ENCODE results near the gene BBS9.
"Not testable (repeated sequence)": the region's sequence is repeated elsewhere in the genome, so short reads cannot be mapped to it uniquely, and the experiment has no call there.

Gene BBS9

GRCh38 chr7:33200282-33200681, 70.9 kb downstream of the BBS9 start:
- no peak for DNase-seq

- DNase-seq = no peak
These were observed 72.5 kb downstream of the BBS9 start for GRCh38 chr7:33201821-33202220.

DNA sequence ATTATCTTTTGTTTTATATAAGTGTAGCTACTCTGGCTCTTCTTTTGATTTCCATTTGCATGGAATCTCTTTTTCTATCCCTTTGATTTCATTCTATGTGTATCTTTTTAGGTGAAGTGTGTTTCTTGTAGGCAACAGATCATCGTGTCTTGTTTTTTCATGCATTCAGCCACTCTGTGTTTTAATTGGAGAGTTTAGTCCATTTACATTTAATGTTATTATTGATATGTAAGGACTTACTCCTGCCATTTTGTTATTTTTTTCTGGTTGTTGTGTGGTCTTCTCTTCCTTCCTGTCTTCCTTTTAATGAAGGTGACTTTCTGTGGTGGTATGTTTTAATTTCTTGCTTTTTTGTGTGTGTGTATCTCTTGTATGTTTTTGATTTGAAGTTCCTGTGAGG, 81.6 kb downstream of the BBS9 start:
- DNase-seq = no peak

- DNase-seq = no peak
These were observed 82.8 kb downstream of the BBS9 start for GRCh38 chr7:33212144-33212543.

DNA sequence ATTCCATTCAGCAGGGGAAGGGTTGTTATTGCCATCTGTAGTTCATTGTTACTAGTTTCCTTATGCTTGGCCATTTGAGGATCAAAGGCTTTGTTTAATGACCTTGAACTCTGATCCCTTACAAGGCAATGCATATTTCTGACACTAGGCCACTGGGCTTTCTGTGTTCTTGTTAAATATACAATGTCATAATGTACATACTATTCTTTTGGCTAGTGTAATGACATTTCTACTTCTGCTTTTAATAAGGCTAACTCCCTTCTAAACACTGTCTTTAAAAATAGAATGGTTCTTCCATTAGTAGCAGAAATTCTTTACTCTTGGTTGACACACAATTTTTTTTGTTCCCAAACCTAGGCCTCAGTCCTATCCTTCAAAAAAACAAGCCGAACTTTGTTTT, 86.6 kb downstream of the BBS9 start:
- DNase-seq = no peak

DNA sequence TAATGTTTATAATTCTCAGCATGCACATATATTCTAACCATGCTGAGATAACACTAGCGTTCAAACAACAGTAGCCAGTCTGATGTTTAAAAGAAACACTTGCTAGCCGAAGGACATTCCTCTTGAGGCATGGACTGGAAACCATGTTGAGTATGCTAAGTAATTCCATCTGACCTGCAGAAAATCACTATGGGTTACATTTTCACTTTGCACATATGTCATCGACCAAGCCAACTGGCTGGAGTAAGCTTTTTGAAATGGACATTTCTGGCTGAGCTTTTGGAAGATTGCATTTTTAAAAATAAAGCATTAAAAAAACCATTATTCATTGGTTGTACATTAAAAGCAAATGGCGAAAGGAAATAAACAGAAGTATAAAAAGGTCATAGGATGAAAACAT, 88.2 kb downstream of the BBS9 start:
- no peak for DNase-seq

- not testable (repeated sequence) for DNase-seq
These were observed 89.6 kb downstream of the BBS9 start for GRCh38 chr7:33218841-33219535.

GRCh38 chr7:33220231-33220630, 90.9 kb downstream of the BBS9 start:
- no peak for DNase-seq

DNA sequence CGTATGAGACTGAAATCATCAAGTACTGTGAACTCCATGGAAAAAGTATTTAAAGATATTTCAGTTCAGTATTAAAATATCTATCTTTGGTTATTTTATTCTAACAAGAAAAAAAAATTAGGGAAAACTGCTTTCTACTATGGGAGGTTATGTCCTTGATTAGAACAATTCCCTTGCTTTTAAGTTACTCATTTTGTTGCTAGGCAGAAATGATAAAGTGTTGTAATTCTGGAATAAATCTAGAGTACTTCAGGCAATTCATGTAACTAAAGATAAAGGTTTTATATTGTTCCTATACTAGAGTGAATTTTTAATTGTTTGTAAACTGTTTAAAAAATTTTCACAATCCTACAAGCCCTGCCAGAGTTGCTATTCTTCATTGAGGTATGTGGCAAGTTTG, 92.0 kb downstream of the BBS9 start:
- DNase-seq = no peak

GRCh38 chr7:33232632-33233145, 103.3 kb downstream of the BBS9 start:
- no peak for DNase-seq

- DNase-seq = no peak
These were observed 104.3 kb downstream of the BBS9 start for GRCh38 chr7:33233659-33234058.

GRCh38 chr7:33237036-33237435, 107.7 kb downstream of the BBS9 start:
- no peak for DNase-seq

DNA sequence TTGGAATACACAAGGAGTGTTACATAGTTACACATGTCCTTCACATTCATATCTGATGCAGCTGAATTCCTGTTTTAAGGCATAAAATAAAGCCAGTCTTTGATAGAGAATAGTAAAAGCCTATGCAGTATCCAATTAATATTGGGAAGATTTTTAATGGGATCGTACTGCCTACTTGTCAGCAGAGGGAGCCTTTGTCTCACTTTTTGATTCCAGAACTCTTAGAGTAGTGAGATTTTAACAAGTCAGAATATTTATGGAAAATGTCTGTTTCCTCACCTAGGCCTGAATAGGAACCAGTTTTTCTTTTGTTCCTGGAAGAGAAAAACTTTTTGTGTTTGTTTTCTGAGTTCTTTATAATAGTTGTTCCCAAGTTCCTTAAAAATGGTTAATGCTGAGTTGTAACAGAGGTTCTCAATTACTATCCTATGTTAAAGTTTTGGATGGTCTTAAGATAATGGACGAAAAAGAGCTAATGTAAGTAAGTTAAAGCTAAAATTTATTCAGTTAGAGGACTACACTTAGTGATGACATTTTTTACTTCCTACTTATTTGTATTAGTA, 114.0 kb downstream of the BBS9 start:
- no peak for DNase-seq

DNA sequence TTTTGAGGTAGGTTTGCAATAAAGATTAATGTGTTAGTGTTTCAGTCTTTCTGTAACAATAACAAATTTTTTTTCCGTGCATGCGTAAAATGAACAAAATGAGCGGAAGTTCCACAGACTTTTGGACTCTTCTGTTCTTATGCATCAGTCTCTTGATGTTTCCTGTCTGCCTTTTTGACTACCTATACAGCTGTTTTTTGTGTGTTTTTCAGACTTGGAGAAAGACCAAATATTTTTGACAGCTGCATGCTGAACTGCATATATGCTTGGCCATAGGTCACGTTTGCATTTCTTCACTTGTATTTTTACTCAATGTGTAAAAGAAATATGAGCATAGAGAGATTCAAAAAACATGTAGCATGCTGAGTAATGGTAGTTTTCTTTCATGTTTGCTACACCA, 119.3 kb downstream of the BBS9 start:
- DNase-seq = no peak

DNA sequence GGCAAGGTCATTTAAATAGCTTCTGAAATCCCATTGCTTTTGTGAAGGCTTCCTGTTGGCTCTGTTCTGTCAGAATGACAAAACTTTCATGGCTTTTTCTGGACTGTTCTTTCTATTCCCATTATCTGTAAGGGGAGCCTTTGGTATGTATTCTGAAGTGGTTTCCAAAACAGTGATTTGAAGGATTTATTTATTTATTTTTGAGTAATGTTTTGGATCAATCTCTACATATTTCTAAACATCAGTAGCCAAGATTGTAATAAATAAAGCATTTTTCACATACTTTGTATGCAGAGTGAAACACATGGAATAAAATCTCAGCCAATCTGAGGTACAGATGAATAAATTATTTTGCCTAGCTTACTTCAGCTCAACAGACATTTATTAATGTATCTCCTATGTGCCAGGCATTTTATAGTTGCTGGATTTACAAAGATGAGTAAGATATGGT, 121.1 kb downstream of the BBS9 start:
- DNase-seq = no peak

DNA sequence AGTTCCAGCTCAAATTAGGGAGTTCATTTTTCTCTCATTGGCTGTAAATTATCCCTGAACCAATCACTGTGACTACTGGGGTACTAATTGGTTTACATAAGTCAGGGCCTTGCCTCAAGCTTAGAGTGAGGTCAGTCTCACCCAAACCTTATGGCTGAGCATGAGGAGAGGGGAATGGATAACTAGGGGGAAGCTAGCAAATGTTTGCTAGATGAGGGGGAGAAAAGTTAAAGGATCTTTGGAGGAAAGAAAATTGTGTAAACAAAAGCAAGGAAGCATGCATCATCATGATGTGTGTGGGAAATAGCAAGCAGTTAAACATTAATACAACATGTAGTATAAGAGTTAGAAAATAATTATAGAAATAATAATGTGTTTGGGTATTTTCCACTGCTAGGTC, 121.9 kb downstream of the BBS9 start:
- no peak for DNase-seq

DNA sequence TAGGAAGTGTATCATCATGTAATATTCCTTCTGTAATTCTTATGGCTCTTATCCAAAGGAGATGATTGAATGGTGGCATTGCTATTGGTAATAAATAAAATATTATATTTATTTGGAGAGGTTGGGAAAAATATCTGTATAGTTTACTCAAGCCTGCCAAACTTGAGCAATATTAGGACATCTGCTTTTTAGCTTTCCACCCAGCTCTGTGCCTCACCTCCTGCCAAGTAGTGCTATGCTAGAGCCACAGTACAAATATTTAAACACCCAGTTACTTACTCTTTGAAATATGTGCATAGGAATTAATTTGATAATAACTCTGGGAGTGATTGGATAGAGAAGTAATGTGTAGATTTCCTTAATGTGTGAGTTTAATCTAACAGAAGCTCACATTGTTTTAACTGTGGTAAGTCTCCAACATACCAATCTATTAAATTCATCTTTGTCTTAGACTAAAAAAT, 129.2 kb downstream of the BBS9 start:
- no peak for DNase-seq

DNA sequence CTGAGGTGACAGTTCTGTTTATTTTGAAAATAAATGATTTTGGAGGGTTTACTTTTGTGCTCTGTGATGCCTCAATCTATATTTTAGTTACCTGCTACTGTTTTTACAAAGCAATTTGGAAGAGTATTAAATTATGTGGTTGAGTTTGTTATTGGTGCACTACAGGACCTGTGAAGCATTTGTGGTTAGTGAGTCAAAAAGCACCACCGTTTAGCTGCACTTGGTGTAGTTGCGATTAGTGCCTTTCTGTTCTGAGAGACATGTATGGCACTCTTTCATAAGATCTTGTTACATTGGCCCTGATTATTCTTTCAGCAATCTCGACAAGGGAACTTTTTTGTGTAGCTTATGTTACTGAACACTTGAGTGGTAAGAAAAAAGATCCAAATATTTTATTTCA, 132.2 kb downstream of the BBS9 start:
- DNase-seq = no peak

GRCh38 chr7:33262476-33262875, 133.1 kb downstream of the BBS9 start:
- DNase-seq = no peak

GRCh38 chr7:33271839-33272371, 142.5 kb downstream of the BBS9 start:
- DNase-seq = not testable (repeated sequence)

GRCh38 chr7:33273356-33273755, 144.0 kb downstream of the BBS9 start:
- DNase-seq = no peak

DNA sequence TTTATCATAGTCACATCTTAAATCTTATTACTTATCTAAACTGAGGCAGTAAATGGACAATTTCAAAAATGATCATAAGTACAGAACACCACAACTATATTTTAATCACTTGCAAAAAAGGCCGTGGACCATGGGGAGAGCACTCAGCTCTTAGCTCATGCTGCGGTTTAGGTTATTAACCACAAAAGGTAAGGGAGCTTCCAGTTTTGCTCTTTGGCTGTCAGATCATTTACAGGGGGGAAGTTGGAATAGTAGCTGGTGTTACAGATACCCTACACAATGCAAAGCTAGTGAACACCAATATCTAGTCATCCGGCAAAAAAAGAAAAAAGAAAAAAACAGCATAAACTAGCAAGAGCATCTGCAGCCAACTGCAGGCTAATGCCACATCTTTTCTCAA, 147.0 kb downstream of the BBS9 start:
- DNase-seq = no peak

DNA sequence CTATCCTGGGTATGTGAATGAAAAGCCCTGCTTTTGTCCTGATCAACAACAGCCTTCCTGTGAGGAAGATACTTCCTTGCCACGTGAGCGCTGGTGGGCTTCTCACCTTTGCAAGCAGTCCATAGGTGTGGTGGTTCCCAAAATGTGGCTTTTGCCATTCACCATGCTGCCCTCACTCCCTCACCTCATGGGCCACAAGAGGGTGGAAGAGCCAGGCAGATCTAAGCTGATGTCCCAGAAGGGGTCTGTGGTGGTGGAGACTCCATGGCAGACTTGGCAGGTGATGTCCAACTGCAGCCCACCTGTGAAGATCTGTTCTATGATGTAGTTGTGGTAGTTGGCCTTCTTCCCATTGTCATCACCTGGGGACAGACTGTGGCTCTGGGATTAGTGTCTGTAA, 147.4 kb downstream of the BBS9 start:
- DNase-seq = no peak

DNA sequence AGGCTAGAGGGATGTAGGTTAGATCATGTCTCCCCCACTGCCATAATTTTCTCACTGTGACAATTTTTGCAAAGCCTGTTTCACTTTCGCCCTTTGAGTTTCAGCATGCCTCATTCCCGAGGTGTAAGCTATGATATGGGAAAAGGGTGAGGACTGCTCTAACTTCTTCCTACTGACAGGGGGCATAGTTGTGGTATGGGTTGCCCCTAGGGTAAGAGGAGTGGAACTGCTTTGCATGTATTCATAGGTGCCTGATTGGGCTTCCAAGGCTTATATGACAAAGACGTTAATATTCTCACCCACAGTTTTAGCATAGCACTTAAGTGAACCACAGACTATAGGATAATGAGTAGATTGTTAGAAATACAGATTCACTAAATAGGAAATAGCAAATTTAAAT, 148.7 kb downstream of the BBS9 start:
- no peak for DNase-seq

GRCh38 chr7:33286501-33286900, 157.1 kb downstream of the BBS9 start:
- no peak for DNase-seq

Measured in activated CD4-positive, CD25-positive, alpha-beta regulatory T cell treated with anti-CD3 and anti-CD28 coated beads, Interleukin-2, amount 50 U/mL, for 72 hours (primary cell).